Stomach (tissue), 9 donors: ENCODE results near the gene LEMD3. TPM values are rescaled to one million over a fixed set of nuclear protein-coding genes. Genes with fewer than 3 reads are reported as not detected.

ENCODE experiments used
- DNase-seq, 2 donors: peaks; one replicate each; pipeline versions ENCODE4 v3.0.0 to v3.0.0-alpha.2; 2013 to 2019
- H3K27ac ChIP-seq, 5 donors: fragments of 200-600 bp in 4 of 5; sonication (generic) in 4 of 5; one replicate each; pipeline ENCODE4 v1.5.1; 2013 to 2019; ENCODE audit warnings: mild to moderate bottlenecking in 1 of 5, moderate library complexity in 1 of 5
- H3K27me3 ChIP-seq, 3 donors: fragments of 200-600 bp; sonication (generic); one replicate each; pipeline ENCODE4 v1.5.1; 2017 to 2019; ENCODE audit warnings: mixed run types in 1 of 3
- H3K36me3 ChIP-seq, 4 donors: fragments of 200-600 bp; sonication (generic); 1 replicate in 3 of 4; 2 replicates in 1 of 4; pipeline ENCODE4 v1.5.1; 2016 to 2019
- H3K4me1 ChIP-seq, 4 donors: fragments of 200-600 bp; sonication (generic); one replicate each; pipeline ENCODE4 v1.5.1; 2016 to 2019
- H3K4me3 ChIP-seq, 4 donors: fragments of 200-600 bp; sonication (generic) in 3 of 4; one replicate each; pipeline ENCODE4 v1.5.1; 2016 to 2019; ENCODE audit warnings: mild to moderate bottlenecking in 1 of 4
- H3K9me3 ChIP-seq, 4 donors: fragments of 200-600 bp; sonication (generic); one replicate each; pipeline ENCODE4 v1.5.1; 2016 to 2019
- EP300 ChIP-seq: sonication (generic); formaldehyde crosslinking; IDR thresholded peaks from one replicate; pipeline ENCODE4 v1.6.1; 2017; ENCODE audit warnings: antibody characterized with exemption
- POLR2A ChIP-seq, 4 donors: fragments of 450-650 bp; IDR thresholded peaks; one replicate each; pipeline ENCODE4 v1.6.1; 2016; ENCODE audit warnings: antibody characterized with exemption in 4 of 4, control low read depth in 2 of 4, mild to moderate bottlenecking in 1 of 4, moderate library complexity in 1 of 4
- POLR2AphosphoS5 ChIP-seq, 3 donors: sonication (generic); formaldehyde crosslinking; IDR thresholded peaks; one replicate each; pipeline ENCODE4 v1.6.1; 2016; ENCODE audit warnings: antibody characterized with exemption in 3 of 3
- WGBS, 5 donors: extraction: QIAGEN DNeasy Blood & Tissue Kit in 3 of 5; methylation state at CpG; one replicate each; pipeline versions ENCODE4 v1.1.5 to v1.1.7; 2013 to 2018; 5-methylcytosine and 5-hydroxymethylcytosine counted together
- intact Hi-C: fragments of 100-400 bp; cut with DNase I; formaldehyde crosslinking; loops from one replicate; pipeline ENCODE4 v1.15.1; 2023; ENCODE audit warnings: low total_unique reads
- polyA plus RNA-seq, 3 donors: library from polyadenylated mRNA; stranded (reverse); fragments of 200-250 nt; gene quantifications; one replicate each; pipeline ENCODE4 v1.2.3, GENCODE V29; 2013
- total RNA-seq, 5 donors: library from RNA; depleted of rRNA; stranded (reverse); fragments of >200 nt; gene quantifications; one replicate each; pipeline versions ENCODE4 v1.1.0 to v1.2.3, GENCODE V29; 2014 to 2016
- TF ChIP-seq, protein P1 (sequence below), 7 experiments: fragments of 450-650 bp in 4 of 7; fragments of 200-600 bp in 3 of 7; sonication (generic) in 3 of 7; IDR thresholded peaks; one replicate each; pipeline ENCODE4 v1.5.1; 2016 to 2019; ENCODE audit warnings: antibody characterized with exemption in 7 of 7, control low read depth in 2 of 7, mild to moderate bottlenecking in 1 of 7
- donor health status: healthy with polysubstance abuse.
- donor health status: Bipolar disorder and iron deficiency.
- donor health status: healthy.

LEMD3 gene
- total and polyA plus RNA-seq, 8 donors = 2.7 to 230 (median 18.9) TPM

DNA sequence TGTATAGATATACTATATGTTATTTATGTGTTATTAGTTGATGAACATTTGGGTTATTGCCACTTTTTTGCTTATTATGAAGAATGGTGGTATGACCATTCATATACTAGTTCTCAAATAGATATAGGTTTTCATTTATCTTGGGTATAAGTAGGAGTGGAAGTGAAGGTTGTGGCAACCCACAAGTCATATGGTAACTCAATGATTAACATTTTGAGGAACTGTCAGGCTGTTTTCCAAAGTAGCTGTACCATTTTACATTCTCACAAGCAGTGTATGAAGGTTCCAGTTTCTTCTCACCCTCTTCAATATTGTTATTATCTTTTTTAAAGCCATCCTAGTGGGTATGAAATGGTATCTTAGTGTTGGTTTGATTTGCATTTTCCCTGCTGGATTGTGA is 90.1 kb downstream of the LEMD3 start:
- TF ChIP-seq, protein P1, sequence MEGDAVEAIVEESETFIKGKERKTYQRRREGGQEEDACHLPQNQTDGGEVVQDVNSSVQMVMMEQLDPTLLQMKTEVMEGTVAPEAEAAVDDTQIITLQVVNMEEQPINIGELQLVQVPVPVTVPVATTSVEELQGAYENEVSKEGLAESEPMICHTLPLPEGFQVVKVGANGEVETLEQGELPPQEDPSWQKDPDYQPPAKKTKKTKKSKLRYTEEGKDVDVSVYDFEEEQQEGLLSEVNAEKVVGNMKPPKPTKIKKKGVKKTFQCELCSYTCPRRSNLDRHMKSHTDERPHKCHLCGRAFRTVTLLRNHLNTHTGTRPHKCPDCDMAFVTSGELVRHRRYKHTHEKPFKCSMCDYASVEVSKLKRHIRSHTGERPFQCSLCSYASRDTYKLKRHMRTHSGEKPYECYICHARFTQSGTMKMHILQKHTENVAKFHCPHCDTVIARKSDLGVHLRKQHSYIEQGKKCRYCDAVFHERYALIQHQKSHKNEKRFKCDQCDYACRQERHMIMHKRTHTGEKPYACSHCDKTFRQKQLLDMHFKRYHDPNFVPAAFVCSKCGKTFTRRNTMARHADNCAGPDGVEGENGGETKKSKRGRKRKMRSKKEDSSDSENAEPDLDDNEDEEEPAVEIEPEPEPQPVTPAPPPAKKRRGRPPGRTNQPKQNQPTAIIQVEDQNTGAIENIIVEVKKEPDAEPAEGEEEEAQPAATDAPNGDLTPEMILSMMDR (IDR thresholded peaks at IDR 0.05) = no peak
- TF ChIP-seq POLR2AphosphoS5 (IDR thresholded peaks at IDR 0.05) = no peak
- TF ChIP-seq EP300 = no peak
- no peak for TF ChIP-seq POLR2A (IDR thresholded peaks at IDR 0.05)
- intact Hi-C loops = no loop called here
- no peak overlapping the region for H3K27ac ChIP-seq
- no peak for DNase-seq
- H3K27me3 ChIP-seq = no peaks in the 10 kb centered on the region
- no peaks in the 10 kb centered on the region for H3K36me3 ChIP-seq
- no peak overlapping the region for H3K4me3 ChIP-seq
- no peaks in the 10 kb centered on the region for H3K4me1 ChIP-seq
- no peaks in the 10 kb centered on the region for H3K9me3 ChIP-seq

DNA sequence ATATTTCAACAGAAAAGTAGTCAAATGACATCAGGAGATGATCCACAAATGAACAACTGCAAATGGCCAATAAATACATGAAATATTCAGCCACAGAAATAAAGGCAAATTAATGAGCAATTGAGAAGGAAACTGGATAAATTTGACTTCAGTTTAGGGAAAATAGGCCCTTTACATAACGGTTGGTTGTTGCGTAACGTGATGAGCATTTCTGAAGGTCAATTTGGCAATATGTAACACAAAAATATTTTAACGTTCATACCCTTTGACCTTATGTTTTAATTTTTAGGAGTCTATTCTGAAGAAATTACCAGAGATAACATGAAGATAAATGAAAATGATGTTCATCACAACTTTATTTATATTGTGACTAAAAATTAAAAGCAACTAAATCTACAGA is 94.4 kb downstream of the LEMD3 start:
- Histone ChIP-seq H3K27ac (no peak overlapping the region), H3K4me1 (no peaks in the 10 kb centered on the region), H3K36me3 (no peaks in the 10 kb centered on the region), H3K9me3 (no peaks in the 10 kb centered on the region), H3K4me3 (no peak overlapping the region), H3K27me3 (no peaks in the 10 kb centered on the region)
- WGBS, 5 donors = 79 to 92% (median 90%) methylated on average over 4 of the region's 4 CpGs
- TF ChIP-seq, protein P1 (IDR thresholded peaks at IDR 0.05) = no peak
- no peak for TF ChIP-seq POLR2AphosphoS5 (IDR thresholded peaks at IDR 0.05)
- TF ChIP-seq EP300 = no peak
- TF ChIP-seq POLR2A (IDR thresholded peaks at IDR 0.05) = no peak
- DNase-seq = no peak
- intact Hi-C loops = no loop called here

DNA sequence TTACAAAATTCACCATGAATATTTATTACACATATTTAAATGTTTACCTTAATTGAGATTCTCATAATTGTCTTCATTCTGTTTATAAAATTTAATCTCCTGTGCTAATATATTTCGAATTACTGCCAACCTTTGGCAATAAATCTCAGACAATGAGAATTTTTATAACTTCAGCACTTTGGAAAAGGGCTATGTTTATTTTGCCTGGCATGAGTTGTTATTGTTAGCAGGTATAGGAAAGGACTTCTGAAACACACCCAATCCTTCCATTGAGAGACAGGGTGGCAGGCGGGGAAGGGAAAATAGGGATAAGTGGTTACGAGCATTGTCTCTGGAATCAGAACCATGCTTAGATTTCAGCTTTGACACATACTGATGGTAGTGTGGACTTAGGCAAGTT is 97.0 kb downstream of the LEMD3 start:
- Histone ChIP-seq H3K27ac (no peak overlapping the region), H3K9me3 (no peaks in the 10 kb centered on the region), H3K36me3 (no peaks in the 10 kb centered on the region), H3K4me3 (no peak overlapping the region), H3K4me1 (no peaks in the 10 kb centered on the region), H3K27me3 (no peaks in the 10 kb centered on the region)
- TF ChIP-seq POLR2AphosphoS5 (IDR thresholded peaks at IDR 0.05) = no peak
- no peak for TF ChIP-seq EP300
- TF ChIP-seq, protein P1 (IDR thresholded peaks at IDR 0.05) = no peak
- TF ChIP-seq POLR2A (IDR thresholded peaks at IDR 0.05) = no peak
- DNase-seq = no peak
- intact Hi-C loops = no loop called here
- WGBS, 5 donors = 72 to 88% (median 84%) methylated on average over 3 of the region's 3 CpGs

DNA sequence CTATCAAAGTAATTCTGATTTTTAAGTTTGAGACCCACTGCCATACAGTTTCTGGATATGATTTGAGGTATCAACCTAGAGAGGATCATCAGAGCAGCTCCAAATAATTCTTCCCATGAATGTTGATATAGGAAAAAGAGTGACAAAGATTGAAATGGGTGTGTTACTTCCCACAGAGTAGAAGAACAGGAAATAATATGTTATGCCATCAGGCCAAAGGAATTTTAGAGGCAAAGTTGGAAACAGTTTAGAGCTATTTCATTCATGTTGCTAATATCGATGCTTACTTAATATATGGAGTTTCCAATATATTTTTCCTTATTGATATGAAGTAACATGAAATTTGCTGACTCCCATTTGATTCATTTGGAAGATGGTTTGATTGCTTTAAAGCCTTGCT is 100.2 kb downstream of the LEMD3 start:
- Histone ChIP-seq H3K4me3 (no peak overlapping the region), H3K36me3 (no peaks in the 10 kb centered on the region), H3K9me3 (no peaks in the 10 kb centered on the region), H3K4me1 (no peaks in the 10 kb centered on the region), H3K27ac (no peak overlapping the region), H3K27me3 (no peaks in the 10 kb centered on the region)
- no peak for TF ChIP-seq EP300
- TF ChIP-seq, protein P1 (IDR thresholded peaks at IDR 0.05) = no peak
- no peak for TF ChIP-seq POLR2A (IDR thresholded peaks at IDR 0.05)
- TF ChIP-seq POLR2AphosphoS5 (IDR thresholded peaks at IDR 0.05) = no peak
- WGBS, 5 donors = 74 to 86% (median 81%) methylated on average over 1 of the region's 1 CpG
- no peak for DNase-seq
- intact Hi-C loops = no loop called here
